NCI-H774 (cell line): ENCODE results near the gene KICS2.
"Not testable (repeated sequence)": the region's sequence is repeated elsewhere in the genome, so short reads cannot be mapped to it uniquely, and the experiment has no call there.

Experiments
- DNase-seq: peaks from one replicate; lab custom pipeline; 2025; lab: John Stamatoyannopoulos, UW

The KICS2 gene

GRCh38 chr12:64216239-64216638, 5.9 kb downstream of the KICS2 start:
- DNase-seq, result no peak

GRCh38 chr12:64212119-64212746, 9.9 kb downstream of the KICS2 start:
- DNase-seq, result no peak

DNA sequence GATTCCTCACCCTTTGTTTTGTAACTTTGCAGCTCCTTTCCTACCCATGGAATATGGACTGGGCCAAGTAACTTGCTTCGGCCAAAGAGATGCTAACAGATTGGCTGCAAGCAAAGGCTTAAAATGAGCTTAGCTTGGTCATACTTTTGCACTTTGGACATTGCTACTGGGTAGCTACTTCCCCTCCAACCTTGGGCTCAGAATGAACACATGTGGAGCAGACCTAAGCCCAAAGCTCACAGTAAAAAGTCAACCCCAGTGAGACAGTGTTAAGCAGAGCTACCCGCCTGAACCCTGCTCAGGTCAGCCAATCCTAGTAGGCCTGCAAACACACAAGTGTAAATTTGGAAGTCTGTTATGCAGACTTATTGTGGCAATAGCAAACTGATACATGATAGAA, 14.6 kb downstream of the KICS2 start:
- DNase-seq, result no peak

DNA sequence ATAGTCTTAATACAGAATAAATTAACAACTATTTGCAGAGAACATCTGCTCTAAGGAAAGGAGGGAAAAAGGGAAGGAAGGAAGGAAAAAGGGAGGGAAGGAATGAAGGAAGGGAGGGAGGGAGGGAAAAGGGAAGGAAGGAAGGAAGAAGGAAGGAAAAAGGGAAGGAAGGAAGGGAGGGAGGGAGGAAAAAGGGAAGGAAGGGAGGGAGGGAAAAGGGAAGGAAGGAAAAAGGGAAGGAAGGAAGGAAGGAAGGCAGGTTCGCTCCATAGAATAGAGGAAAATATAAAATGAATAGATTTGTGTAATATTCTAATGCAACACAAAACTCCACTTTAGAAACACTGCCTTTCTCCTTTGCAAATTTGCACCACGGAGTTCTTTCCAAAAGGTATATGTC, 16.6 kb downstream of the KICS2 start:
- no peak for DNase-seq

- DNase-seq, result no peak
Measured at GRCh38 chr12:64203775-64204174, 18.3 kb downstream of the KICS2 start.

GRCh38 chr12:64203036-64203435, 19.1 kb downstream of the KICS2 start:
- no peak for DNase-seq

DNA sequence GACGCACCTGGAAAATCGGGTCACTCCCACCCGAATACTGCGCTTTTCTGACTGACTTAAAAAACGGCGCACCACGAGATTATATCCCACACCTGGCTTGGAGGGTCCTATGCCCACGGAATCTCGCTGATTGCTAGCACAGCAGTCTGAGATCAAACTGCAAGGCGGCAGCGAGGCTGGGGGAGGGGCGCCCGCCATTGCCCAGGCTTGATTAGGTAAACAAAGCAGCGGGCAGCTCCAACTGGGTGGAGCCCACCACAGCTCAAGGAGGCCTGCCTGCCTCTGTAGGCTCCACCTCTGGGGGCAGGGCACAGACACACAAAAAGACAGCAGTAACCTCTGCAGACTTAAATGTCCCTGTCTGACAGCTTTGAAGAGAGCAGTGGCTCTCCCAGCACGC, 26.3 kb downstream of the KICS2 start:
- DNase-seq, result not testable (repeated sequence)

DNA sequence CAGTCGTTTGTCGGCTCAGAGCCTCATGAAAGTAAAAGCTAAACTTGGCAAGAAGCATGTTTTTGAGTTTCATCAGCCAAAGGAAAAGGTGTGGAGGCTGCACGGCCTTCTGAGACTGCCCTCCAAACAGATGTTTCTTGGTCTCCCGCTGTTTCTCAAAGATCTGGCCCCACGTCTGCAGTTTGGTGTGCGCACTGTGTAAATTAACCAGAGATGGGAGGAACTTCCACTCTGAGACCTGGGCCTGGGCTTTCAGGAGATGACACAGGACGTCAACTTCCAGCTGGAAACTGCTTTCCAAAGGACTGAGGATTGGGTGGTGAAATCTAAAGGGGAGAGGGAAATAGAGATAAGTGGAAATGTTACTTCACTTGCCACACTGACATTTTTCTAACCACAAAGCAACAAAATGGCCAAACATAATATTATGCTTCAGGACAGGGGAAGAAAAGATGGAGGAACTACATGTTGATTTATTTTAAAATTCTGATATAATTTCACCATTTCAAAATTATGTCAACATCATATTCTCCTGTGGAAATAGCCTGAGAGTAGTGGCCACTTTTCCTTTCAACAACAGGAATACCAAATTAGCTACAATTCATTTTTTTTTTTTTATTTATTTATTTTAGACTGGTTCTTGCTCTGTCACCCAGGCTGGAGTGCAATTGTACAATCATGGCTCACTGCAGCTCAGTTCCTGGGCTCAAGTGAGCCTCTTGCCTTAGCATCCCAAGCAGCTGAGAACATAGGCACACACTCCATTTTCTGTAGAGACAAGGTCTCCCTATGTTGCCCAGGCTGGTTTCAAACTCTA, 27.6 kb downstream of the KICS2 start:
- no peak for DNase-seq

DNA sequence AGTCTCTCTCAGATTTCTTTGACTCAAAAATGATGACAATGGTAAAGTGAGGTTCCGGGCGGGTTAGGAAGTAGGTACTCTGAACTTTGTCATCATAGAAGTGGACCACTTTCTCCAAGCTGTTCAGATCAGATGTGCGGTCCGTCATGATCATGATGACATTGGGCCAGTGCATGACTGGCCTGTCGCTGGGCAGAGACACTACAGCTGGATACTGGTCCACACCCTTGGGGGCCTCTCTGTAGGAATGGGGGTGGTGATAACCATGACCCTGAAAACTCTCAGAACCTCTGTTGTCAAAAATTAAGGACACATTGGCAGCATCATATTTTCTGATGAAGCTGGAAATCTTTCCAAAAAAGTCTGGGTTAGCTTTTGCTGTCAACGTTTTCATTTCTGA, 28.2 kb downstream of the KICS2 start:
- DNase-seq, result no peak

DNA sequence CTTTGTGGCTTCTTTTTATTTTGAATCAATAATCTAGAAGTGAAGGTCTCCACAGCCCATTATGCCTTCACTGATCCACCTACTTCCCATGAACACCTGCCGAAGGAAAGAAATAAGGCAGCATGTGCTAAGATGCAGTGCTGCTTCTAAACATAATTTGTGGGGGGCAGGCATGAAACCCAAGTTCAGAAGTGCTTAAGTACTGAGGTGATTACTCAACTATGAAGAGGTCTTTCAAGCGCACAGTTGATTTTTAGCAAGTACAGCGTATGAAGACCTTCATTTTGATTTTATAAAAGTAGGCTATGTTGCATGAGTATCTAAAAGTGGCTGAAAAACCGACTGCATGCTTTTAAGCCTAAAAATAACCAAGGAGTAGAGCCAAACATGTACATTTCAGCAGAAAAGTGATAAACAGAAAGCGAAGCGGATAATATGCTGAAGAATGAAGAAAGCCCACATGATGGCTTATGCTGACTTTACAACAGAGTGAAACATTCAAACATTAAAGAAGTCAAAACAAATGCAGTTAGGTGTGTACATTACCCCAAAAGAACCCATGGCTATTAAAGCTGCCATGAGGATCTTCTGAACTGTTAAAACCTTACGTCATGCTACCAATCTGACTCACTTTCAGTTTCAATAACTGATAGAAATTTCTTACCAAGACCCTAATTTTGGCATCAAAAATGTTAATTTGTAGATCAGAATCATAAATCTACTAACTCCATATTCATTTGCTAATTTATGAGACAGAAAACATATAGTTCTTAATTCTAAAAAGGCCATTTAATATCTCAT, 29.3 kb downstream of the KICS2 start:
- no peak for DNase-seq

GRCh38 chr12:64190140-64190539, 32.0 kb downstream of the KICS2 start:
- no peak for DNase-seq

DNA sequence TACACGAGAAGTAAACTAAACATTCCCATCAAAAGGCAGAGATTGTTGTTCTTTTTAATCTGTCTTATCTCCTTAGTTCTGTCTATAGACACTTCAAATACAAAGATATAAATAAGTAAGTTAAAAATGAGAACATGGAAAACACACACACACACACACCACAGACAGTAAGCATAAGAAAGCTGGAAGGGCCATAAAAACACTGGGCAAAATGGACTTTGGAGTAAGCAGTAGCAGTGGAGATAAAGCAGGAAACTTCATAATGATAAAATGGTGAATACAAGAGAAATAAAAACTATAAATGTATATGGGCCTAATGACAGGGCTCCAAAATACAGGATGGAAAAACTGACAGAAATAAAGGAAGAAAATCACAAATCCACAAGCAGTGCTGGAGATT, 32.6 kb downstream of the KICS2 start:
- DNase-seq, result no peak

GRCh38 chr12:64187794-64188193, 34.3 kb downstream of the KICS2 start:
- DNase-seq, result no peak

GRCh38 chr12:64187370-64187769, 34.7 kb downstream of the KICS2 start:
- no peak for DNase-seq

DNA sequence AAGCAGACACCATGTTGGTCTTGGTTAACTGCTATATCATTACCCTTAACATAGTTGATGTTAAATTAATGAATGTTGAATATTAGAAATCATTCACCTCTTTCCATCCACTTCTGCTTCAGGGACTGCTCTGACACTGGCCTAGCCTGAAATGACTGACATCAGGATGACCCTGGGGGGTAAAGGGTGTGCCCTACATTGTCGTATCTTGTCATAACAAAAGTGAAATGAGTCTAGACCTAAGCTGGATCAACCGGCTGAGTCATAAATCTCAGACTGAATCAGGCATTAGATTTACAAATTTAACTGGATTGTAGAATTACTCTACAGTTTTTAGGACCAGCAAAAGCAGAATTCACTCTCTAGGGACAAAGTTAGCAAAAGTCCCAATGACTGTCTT, 35.3 kb downstream of the KICS2 start:
- no peak for DNase-seq

- DNase-seq, result no peak
Measured at GRCh38 chr12:64184216-64184615, 37.9 kb downstream of the KICS2 start.

- peak; percentile 8 for DNase-seq
Measured at GRCh38 chr12:64181430-64182291, 40.4 kb downstream of the KICS2 start.

DNA sequence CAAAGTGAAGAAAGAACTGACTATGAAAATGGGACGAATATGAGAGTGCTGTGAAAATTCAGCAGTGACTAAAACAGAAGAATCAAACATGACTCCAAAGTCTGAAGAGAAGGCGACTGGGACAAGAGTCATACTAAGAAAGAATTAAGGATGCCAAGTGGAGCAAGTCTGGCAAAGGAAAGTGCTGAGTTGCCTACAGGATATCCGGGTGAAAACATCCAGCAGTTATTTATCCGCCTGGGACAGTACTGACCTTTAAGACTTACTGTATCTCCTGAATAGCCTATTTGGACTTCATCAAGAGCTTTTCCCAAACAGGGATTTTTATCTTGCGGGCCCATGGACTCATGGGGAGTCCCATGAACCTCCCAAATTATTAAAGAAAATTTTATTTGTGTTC, 41.1 kb downstream of the KICS2 start:
- no peak for DNase-seq

DNA sequence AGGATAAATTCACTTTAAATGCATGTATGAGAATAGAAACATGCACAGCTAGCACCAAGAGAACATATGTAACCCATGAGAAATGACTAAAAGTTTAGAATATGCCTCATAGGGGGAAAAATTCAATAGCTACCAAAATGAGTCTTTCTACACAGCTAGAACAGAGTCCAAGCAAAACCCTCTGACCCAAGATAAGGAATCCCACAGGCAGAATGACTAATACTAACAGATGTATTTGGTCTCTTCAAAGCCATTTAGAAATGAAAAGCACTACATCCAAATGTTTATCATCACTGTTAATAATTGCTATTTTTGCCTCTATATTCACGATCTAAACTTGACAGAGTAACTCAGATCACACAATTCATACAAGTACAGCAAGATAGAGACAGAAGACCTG, 44.0 kb downstream of the KICS2 start:
- no peak for DNase-seq

GRCh38 chr12:64177001-64177400, 45.1 kb downstream of the KICS2 start:
- DNase-seq, result no peak

- DNase-seq, result no peak
Measured at GRCh38 chr12:64175254-64175945, 46.7 kb downstream of the KICS2 start.
